HG02981 (cell line): ENCODE measurements around the gene APOM.

Experiments
- ATAC-seq: cut with Tn5 transposase; IDR thresholded peaks from one replicate; pipeline ENCODE4 v1.9.1; 2021; ENCODE audit warnings: mild to moderate bottlenecking, moderate library complexity; ENCODE audit not compliant: unreplicated experiment

APOM gene

DNA sequence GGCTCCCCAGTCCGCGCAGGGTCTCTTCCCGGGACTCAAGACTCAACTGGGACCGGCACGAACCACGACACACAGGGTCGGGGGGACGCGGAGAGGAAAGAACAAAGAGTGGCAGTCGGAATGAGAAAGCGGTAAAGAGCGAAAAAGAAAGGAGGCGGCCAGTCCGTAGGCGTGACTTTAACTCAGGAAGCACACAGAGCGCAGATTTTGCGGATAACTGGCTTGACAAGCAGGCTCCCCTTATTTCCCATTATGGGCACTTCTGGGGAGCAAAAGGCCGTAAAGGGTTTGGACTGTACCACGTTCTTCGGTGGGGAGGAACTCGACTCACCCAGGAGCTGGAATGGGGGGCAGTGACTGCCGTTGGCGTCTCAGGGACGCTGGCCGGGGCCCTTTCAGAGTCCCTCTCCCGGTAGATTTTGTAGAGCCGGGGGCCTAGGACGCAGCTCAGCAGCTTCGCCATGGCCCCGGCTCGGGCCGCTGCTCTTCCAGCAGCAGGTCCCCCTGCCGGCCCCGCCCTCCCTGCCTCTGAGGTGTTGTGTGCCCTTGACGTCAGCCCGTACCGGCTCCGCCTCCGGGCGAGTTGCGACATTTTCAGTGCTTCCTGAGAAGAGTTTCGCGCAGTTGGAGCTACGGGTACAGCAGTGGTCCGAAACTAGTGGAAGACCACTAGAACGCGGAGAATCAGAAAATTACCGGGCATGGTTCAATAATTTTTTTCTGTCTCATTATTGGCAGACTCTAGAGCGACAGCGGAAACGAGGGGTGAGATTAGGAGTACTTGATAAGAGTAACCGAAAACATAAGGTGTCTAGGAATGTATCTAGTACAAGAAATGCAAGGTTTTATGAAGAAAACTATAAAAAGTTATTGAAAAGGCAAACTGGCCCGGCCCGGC is 47.4 kb downstream of the APOM start, which contains the start of gene ABHD16A:
ABHD16A (minus strand) TSS at position 506 of the 898 bp plus-strand sequence; CDS start at position 463, 43 bp downstream.
- ATAC-seq: peak; percentile 81

DNA sequence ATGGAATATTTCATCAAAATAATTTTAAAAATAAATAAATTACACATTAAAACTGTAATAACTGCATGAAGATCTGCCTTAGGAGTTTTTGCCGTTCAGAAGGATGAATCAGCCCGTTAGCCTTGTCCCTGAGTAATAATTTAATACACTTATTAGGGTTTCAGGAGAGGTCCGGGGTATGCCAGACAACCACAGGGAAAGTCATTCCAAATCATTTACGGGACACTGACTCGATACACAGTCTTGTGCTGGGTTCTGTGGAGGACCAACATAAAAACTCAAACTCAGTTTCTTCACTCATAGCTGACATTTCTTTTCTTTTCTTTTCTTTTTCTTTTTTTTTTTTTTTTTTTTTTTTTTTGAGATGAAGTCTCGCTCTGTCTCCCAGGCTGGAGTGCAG is 50.2 kb downstream of the APOM start:
- no peak for ATAC-seq

DNA sequence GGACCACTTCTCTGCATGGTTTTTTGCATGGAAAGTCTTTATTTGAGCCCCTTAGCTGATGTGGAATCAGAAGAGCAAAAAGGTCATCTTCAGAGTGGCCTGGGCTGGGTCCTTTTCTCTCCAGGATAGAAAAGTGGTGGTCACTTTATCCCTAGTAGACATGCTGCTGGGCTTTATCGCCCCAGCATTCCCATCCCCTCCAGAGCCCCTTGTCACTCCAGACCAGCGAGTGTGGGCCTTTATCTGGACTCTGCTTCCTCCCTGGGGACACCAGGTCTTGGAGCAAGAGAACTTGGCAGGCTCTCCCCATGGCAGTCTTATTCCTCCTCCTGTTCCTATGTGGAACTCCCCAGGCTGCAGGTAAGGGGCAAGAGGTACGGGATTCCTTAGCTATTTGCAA is 50.9 kb downstream of the APOM start, which contains the start of gene LY6G6F:
LY6G6F (plus strand) TSS at position 268 of the 400 bp plus-strand sequence; CDS start at position 309, 41 bp downstream.
- ATAC-seq: no peak

DNA sequence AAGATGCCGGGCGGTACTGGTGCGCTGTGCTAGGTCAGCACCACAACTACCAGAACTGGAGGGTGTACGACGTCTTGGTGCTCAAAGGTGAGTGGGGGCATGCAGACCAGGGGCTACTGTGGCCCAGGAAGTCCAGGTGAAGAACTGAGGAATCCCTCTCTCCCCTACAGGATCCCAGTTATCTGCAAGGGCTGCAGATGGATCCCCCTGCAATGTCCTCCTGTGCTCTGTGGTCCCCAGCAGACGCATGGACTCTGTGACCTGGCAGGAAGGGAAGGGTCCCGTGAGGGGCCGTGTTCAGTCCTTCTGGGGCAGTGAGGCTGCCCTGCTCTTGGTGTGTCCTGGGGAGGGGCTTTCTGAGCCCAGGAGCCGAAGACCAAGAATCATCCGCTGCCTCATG is 52.0 kb downstream of the APOM start:
- no peak for ATAC-seq
